BJ (cell line): ENCODE data around the gene VEGFA. TPM values are rescaled to one million over a fixed set of nuclear protein-coding genes. Genes with fewer than 3 reads are reported as not detected.

Source experiments
- CTCF ChIA-PET: fragments of 350-600 bp; formaldehyde crosslinking; extraction: SDS; loops from one replicate; lab custom pipeline; 2021; ENCODE audit warnings: antibody characterized with exemption, inconsistent platforms; lab: Yijun Ruan, JAX
- POLR2A ChIA-PET: fragments of 300-600 bp; sonication (Branson Sonifier 250); formaldehyde crosslinking; extraction: SDS; loops from one replicate; lab custom pipeline; 2021; ENCODE audit warnings: antibody characterized with exemption; lab: Charles Lee
- DNase-seq: peaks from one replicate; pipeline ENCODE4 v3.0.0-alpha.2; 2011; ENCODE audit warnings: low read depth
- H3K27me3 ChIP-seq: 2 replicates; pipeline ENCODE4 v1.6.0; 2011; ENCODE audit warnings: low read length; ENCODE audit not compliant: control insufficient read depth, insufficient read depth
- H3K36me3 ChIP-seq: 2 replicates; pipeline ENCODE4 v1.5.1; 2011; ENCODE audit warnings: low read length; ENCODE audit not compliant: control insufficient read depth, insufficient read depth
- H3K4me3 ChIP-seq: 2 replicates; pipeline ENCODE4 v1.5.1; 2011; ENCODE audit warnings: low read depth, mild to moderate bottlenecking, control low read depth, low read length
- polyA plus RNA-seq: library from polyadenylated mRNA; depleted of rRNA; stranded (reverse); fragments of >200 nt; gene quantifications from 2 replicates; pipeline ENCODE4 v1.2.3, GENCODE V29; 2011
- TF ChIP-seq, protein P1 (sequence below): IDR thresholded peaks from 2 replicates; pipeline ENCODE4 v1.5.1; 2011; ENCODE audit warnings: low read depth, mild to moderate bottlenecking, control low read depth, inconsistent platforms, low read length, moderate library complexity; ENCODE audit not compliant: insufficient read depth

The VEGFA gene
- polyA plus RNA-seq, 1 experiment: 357 TPM

DNA sequence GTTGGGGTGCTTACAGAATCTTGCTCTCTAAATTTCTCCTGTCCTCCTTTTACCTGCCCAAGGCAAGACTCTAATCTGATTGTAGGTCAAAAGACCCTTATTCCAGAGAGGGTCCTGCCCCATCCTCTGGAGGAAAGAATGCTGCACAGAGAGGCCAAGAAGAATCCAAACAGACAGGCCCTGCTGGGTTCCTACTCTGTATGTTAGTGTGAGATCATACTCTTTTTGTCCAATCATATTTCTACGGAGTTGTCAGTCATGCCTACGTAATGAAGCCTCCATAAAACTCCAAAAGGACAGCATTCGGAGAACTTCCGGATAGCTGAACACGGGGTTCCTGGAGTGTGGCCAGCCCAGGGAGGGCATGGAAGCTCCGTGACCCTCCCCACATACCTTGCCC, 50.5 kb downstream of the VEGFA start:
- TF ChIP-seq, protein P1, sequence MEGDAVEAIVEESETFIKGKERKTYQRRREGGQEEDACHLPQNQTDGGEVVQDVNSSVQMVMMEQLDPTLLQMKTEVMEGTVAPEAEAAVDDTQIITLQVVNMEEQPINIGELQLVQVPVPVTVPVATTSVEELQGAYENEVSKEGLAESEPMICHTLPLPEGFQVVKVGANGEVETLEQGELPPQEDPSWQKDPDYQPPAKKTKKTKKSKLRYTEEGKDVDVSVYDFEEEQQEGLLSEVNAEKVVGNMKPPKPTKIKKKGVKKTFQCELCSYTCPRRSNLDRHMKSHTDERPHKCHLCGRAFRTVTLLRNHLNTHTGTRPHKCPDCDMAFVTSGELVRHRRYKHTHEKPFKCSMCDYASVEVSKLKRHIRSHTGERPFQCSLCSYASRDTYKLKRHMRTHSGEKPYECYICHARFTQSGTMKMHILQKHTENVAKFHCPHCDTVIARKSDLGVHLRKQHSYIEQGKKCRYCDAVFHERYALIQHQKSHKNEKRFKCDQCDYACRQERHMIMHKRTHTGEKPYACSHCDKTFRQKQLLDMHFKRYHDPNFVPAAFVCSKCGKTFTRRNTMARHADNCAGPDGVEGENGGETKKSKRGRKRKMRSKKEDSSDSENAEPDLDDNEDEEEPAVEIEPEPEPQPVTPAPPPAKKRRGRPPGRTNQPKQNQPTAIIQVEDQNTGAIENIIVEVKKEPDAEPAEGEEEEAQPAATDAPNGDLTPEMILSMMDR: no peak
- no peak for DNase-seq
- POLR2A ChIA-PET: no interaction called here
- Histone ChIP-seq H3K36me3 (no peaks in the 10 kb centered on the region), H3K4me3 (no peak overlapping the region), H3K27me3 (peaks cover 6% of the 10 kb centered on the region)
- CTCF ChIA-PET: interaction anchor here (0.6 kb wide), 1 partner anchor 43 kb away, joined by 3 read pairs; no protein-coding TSS in a partner anchor

DNA sequence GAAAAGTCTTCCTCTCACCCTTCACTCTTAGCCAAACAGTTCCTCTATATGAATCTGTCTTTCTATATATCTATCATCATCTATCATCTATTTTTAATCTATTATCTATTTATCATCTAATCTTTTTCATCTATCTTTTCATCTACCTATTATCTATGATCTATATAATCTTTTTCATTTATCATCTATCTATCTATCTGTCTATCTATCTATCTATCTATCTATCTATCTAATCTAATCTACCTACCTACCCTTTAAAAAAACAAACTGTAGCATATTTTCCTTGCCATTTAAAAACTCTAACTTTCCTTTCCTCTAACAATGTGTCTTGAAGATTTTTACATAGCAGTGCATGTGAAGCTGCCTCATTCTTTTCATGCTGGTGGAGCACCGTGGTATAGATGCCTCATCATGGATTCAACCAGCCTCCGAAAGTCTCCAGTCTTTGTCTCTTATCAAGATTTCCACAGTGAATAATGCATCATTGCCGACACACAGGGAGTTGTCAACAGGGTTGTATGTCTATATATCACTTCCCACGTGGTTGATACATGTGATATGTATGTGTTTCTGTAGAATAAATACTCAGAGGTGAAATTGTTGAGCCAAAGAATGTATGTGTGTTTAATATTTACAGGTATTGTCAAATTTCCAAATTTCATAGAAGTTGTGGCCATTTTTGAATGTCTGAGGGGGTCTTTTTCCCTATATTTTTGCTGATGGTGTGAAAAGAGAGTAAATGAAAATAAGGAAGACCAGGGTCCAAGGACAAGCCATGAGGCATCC, 51.3 kb downstream of the VEGFA start:
- TF ChIP-seq, protein P1: no peak
- no peak for DNase-seq
- Histone ChIP-seq H3K4me3 (no peak overlapping the region), H3K36me3 (no peaks in the 10 kb centered on the region), H3K27me3 (peaks cover 8% of the 10 kb centered on the region)
- POLR2A ChIA-PET: no interaction called here
- CTCF ChIA-PET: no interaction called here

DNA sequence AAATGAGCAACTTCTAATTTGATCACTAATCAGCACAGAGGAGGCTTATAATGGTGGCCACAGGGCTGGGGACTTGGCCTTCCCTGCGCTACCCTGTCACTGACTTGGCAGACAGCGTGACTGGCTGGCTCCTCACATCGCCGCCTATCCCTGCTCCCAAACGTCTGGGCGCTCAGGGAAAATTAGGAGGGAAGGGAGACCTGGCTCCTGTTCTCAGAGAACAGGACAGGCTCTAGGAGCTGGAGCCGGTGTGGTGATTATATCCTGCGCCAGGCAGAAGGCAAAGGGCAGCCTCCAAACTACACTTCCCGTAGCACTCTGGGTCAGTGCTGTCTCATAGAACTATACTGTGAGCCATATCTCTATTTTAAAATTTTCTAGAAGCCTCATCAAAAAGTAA, 53.4 kb downstream of the VEGFA start:
- Histone ChIP-seq H3K36me3 (no peaks in the 10 kb centered on the region), H3K27me3 (peaks cover 10% of the 10 kb centered on the region), H3K4me3 (no peak overlapping the region)
- ChIA-PET POLR2A (no interaction called here), CTCF (interaction anchor here (0.9 kb wide), 1 partner anchor 55 kb away, joined by 3 read pairs; no protein-coding TSS in a partner anchor)
- no peak for DNase-seq
- TF ChIP-seq, protein P1: no peak

DNA sequence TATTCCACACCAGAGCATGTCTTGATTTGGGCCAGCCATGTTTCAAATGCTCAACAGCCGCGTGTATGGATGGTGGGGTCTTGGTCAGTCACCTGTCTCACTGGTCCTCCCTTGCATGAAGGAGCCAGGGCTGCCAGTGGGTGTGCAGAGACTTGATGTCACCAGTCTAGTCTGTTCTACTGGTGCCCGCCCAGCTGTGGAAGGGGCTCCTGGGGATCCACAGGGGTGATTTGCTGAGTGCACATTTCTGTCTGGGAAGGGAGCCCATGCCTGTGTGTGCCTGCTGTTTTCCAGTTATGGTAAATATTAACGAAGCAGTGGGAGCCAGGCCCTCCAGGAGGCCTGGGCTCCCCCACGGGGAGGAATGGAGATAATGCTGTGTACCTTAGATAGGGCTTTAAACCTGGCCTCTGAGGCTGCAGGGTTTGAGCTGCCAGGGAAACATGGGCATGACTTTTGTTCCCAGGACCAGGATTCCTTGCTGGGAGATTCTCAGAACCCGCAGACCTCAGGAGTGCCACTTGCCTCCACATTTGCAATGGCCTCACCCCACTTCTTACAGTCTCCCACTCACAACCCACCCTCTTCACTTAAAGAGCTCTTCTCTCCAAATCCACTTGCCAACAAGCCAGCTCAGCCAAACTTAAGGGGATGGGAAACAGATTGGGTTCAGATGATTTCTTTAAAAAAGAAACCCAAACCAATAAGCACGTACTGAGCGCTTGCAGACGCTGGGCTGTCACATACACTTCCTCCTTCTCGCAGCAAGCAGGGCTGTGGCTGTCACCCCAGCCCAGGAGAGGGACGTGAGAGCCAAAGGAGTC, 54.1 kb downstream of the VEGFA start:
- Histone ChIP-seq H3K4me3 (no peak overlapping the region), H3K27me3 (peaks cover 10% of the 10 kb centered on the region), H3K36me3 (no peaks in the 10 kb centered on the region)
- POLR2A ChIA-PET: no interaction called here
- TF ChIP-seq, protein P1: no peak
- no peak for DNase-seq
- CTCF ChIA-PET: interaction anchor here (0.8 kb wide), 1 partner anchor 49 kb away, joined by 3 read pairs; no protein-coding TSS in a partner anchor

DNA sequence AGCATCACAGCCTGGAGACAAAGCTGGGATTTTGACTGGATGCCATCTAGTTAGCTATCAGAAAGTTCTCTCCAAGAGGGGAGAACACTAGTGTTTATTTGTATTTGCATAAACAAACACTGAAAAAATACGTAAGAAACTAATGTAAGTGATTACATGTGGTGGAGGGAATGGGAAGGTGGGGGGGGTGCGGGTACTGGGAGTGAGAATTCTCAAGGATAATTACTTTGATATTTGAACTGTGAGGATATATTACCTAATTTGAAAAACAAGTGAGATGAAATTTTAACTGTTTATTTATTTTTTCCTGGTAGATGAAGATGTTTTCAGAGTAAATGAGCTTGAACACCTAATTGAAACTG, 54.7 kb downstream of the VEGFA start:
- DNase-seq: no peak
- H3K27me3 ChIP-seq: peaks cover 10% of the 10 kb centered on the region
- no peak overlapping the region for H3K4me3 ChIP-seq
- TF ChIP-seq, protein P1: no peak
- H3K36me3 ChIP-seq: no peaks in the 10 kb centered on the region
- ChIA-PET POLR2A (interaction anchor here (0.8 kb wide), 1 partner anchor 35 kb away, joined by 5 read pairs; no protein-coding TSS in a partner anchor), CTCF (interaction anchor here (0.8 kb wide), 1 partner anchor 50 kb away, joined by 3 read pairs; no protein-coding TSS in a partner anchor)
